ENCODE results near the gene ST8SIA4.

DNA sequence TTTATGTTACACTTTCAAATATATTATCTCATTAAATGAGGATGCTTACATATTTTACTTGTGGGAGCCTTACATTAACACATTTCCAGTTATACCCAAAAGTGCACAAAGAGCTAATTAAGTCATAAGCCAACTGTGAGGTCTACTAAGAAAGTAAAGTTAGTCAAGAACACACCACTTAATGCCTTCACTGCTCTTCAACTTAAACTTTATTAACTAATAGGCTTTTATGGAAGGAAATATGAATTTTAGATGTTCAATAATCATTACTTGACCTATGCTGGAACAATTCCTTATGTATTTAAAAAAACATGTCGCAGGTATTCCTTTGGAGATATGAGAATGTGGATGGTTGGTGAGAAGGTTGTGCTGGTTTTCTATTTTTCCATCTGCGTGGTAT, 3.4 kb downstream of the ST8SIA4 start:
- TF ChIP-seq, protein P1, sequence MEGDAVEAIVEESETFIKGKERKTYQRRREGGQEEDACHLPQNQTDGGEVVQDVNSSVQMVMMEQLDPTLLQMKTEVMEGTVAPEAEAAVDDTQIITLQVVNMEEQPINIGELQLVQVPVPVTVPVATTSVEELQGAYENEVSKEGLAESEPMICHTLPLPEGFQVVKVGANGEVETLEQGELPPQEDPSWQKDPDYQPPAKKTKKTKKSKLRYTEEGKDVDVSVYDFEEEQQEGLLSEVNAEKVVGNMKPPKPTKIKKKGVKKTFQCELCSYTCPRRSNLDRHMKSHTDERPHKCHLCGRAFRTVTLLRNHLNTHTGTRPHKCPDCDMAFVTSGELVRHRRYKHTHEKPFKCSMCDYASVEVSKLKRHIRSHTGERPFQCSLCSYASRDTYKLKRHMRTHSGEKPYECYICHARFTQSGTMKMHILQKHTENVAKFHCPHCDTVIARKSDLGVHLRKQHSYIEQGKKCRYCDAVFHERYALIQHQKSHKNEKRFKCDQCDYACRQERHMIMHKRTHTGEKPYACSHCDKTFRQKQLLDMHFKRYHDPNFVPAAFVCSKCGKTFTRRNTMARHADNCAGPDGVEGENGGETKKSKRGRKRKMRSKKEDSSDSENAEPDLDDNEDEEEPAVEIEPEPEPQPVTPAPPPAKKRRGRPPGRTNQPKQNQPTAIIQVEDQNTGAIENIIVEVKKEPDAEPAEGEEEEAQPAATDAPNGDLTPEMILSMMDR (conservative IDR thresholded peaks at IDR 0.05; ENCODE audit: low read depth, low read length): no peak
- TF ChIP-seq EZH2 (IDR thresholded peaks at IDR 0.05; ENCODE audit: borderline replicate concordance, low read depth, low read length, poor library complexity, severe bottlenecking): no peak

Measured in A673 (cell line).